ENCODE results near the gene RABGAP1L.

Gene RABGAP1L

DNA sequence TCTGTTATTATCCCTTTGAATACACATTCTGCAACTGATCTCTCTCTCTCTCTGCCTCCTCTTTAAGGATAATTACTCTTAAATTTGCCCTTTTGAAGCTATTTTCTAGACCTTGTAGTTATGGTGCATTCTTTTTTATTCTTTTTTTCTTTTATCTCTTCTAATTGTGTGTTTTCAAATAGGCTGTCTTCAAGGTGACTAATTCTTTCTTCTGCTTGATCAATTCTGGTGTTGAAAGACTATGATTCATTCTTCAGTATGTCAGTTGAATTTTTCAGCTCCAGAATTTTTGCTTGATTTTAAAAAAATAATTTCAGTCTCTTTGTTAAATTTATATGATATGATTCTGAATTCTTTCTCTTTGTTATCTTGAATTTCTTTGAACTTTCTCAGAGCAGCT, 192.8 kb downstream of the RABGAP1L start:
- H3K27ac ChIP-seq (ENCODE audit: low read depth, low read length), result no peak overlapping the region
- peaks cover 35% of the 10 kb centered on the region for H3K79me2 ChIP-seq (ENCODE audit: insufficient read depth, low read length)
- H3K4me3 ChIP-seq (ENCODE audit: insufficient read depth, low read length, poor library complexity, severe bottlenecking), result no peak overlapping the region
- no peaks in the 10 kb centered on the region for H3F3A ChIP-seq (ENCODE audit: insufficient read depth)
- no peaks in the 10 kb centered on the region for H3K9me3 ChIP-seq (ENCODE audit: insufficient read depth, low read length)
- H4K20me1 ChIP-seq (ENCODE audit: low read depth, low read length), result no peaks in the 10 kb centered on the region
- H2AFZ ChIP-seq (ENCODE audit: low read depth, low read length, severe bottlenecking), result no peak overlapping the region
- peaks cover 20% of the 10 kb centered on the region for H3K36me3 ChIP-seq (ENCODE audit: low read length)
- no peaks in the 10 kb centered on the region for H3K9me2 ChIP-seq (replicated peaks; ENCODE audit: insufficient read depth, low read length)
- H3K27me3 ChIP-seq (ENCODE audit: low read length), result no peaks in the 10 kb centered on the region
- no peak overlapping the region for H3K4me2 ChIP-seq (ENCODE audit: low read depth, low read length, poor library complexity, severe bottlenecking)
- no peak for TF ChIP-seq EZH2phosphoT487 (conservative IDR thresholded peaks at IDR 0.05; ENCODE audit: low read length)
- TF ChIP-seq, protein P1, sequence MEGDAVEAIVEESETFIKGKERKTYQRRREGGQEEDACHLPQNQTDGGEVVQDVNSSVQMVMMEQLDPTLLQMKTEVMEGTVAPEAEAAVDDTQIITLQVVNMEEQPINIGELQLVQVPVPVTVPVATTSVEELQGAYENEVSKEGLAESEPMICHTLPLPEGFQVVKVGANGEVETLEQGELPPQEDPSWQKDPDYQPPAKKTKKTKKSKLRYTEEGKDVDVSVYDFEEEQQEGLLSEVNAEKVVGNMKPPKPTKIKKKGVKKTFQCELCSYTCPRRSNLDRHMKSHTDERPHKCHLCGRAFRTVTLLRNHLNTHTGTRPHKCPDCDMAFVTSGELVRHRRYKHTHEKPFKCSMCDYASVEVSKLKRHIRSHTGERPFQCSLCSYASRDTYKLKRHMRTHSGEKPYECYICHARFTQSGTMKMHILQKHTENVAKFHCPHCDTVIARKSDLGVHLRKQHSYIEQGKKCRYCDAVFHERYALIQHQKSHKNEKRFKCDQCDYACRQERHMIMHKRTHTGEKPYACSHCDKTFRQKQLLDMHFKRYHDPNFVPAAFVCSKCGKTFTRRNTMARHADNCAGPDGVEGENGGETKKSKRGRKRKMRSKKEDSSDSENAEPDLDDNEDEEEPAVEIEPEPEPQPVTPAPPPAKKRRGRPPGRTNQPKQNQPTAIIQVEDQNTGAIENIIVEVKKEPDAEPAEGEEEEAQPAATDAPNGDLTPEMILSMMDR (IDR thresholded peaks at IDR 0.05; ENCODE audit: insufficient read depth, low read length, poor library complexity, severe bottlenecking), result no peak
- no peak overlapping the region for H3K9ac ChIP-seq (ENCODE audit: low read length)

DNA sequence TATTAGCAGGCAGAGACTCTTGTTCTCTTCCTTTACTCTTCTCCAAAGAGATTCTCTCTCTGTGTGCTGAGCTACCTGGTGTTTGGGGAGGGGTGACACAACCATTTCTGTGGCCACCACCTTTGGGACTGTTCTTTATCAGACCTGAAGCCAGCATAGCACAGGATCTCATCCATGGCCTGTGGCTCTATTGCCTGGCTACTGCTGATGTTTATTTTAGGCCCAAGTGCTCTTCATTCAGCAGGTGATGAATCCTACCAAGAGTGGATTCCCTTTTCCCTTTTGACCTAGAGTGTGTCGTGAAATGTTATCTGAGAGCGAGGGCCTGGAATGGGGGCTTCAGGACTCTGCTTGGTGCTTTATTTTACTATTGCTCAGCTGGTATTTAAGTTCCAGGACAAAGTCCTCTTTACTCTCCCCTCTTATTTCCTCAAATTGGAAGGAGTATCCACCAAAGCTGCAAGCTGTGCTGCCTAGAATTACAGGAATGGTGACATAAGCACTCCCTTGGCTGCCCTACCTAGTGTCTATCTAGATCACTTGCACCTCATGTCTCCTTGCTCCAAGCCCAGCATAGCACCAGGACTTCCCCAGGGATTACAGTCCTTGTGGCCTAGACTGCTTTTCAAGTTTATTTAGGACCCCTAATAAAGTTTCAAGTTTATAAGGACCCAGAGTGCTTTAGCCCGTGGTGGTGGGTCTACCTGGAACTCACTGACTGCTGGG, 193.7 kb downstream of the RABGAP1L start:
- Histone ChIP-seq H3K9me3 (ENCODE audit: insufficient read depth, low read length) (no peaks in the 10 kb centered on the region), H3K27me3 (ENCODE audit: low read length) (no peaks in the 10 kb centered on the region), H3K9ac (ENCODE audit: low read length) (no peak overlapping the region), H3K4me3 (ENCODE audit: insufficient read depth, low read length, poor library complexity, severe bottlenecking) (no peak overlapping the region), H2AFZ (ENCODE audit: low read depth, low read length, severe bottlenecking) (no peak overlapping the region), H4K20me1 (ENCODE audit: low read depth, low read length) (no peaks in the 10 kb centered on the region), H3K27ac (ENCODE audit: low read depth, low read length) (no peak overlapping the region), H3K36me3 (ENCODE audit: low read length) (peaks cover 23% of the 10 kb centered on the region), H3K4me2 (ENCODE audit: low read depth, low read length, poor library complexity, severe bottlenecking) (no peak overlapping the region), H3K79me2 (ENCODE audit: insufficient read depth, low read length) (peaks cover 29% of the 10 kb centered on the region; the same call in 1 of the 2 replicates), H3F3A (ENCODE audit: insufficient read depth) (no peaks in the 10 kb centered on the region), H3K9me2 (replicated peaks; ENCODE audit: insufficient read depth, low read length) (no peaks in the 10 kb centered on the region)
- TF ChIP-seq, protein P1 (IDR thresholded peaks at IDR 0.05; ENCODE audit: insufficient read depth, low read length, poor library complexity, severe bottlenecking), result no peak

DNA sequence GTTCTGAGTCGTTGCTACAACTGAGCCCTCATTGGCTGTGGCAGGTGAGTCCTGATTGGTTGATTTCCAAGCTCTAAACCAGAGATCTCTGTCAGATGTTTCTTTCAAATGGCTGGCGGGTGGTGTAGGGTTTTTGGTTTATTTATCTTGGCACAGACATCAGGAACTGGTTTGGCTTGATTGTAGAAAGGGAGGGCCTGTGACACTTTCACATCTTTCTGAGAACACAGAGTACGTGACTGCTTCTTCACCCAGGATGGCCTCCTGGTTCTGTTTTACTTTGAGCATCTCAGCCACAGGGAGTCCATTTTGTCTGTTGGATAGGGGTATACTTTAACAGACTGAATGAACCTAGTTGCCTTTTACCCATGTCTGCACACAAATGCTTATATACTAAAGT, 199.0 kb downstream of the RABGAP1L start:
- H3K27ac ChIP-seq (ENCODE audit: low read depth, low read length), result no peak overlapping the region

More for the DNA sequence above, 199.0 kb downstream of the RABGAP1L start:
- H3F3A ChIP-seq (ENCODE audit: insufficient read depth), result 0 out of 2 replicates have a peak, but pooled peaks cover 3% of the 10 kb centered on the region
- no peaks in the 10 kb centered on the region for H3K9me3 ChIP-seq (ENCODE audit: insufficient read depth, low read length)
- no peak for TF ChIP-seq EZH2phosphoT487 (conservative IDR thresholded peaks at IDR 0.05; ENCODE audit: low read length)
- TF ChIP-seq, protein P1 (IDR thresholded peaks at IDR 0.05; ENCODE audit: insufficient read depth, low read length, poor library complexity, severe bottlenecking), result no peak
- H3K4me2 ChIP-seq (ENCODE audit: low read depth, low read length, poor library complexity, severe bottlenecking), result no peak overlapping the region
- no peak overlapping the region for H3K4me3 ChIP-seq (ENCODE audit: insufficient read depth, low read length, poor library complexity, severe bottlenecking)
- H4K20me1 ChIP-seq (ENCODE audit: low read depth, low read length), result no peaks in the 10 kb centered on the region
- H3K27me3 ChIP-seq (ENCODE audit: low read length), result no peaks in the 10 kb centered on the region
- no peak overlapping the region for H3K9ac ChIP-seq (ENCODE audit: low read length)
- no peak overlapping the region for H2AFZ ChIP-seq (ENCODE audit: low read depth, low read length, severe bottlenecking)
- H3K9me2 ChIP-seq (replicated peaks; ENCODE audit: insufficient read depth, low read length), result no peaks in the 10 kb centered on the region
- H3K36me3 ChIP-seq (ENCODE audit: low read length), result peaks cover 14% of the 10 kb centered on the region; the same call in 1 of the 2 replicates
- peaks cover 31% of the 10 kb centered on the region for H3K79me2 ChIP-seq (ENCODE audit: insufficient read depth, low read length)
